KMS-11 (cell line): ENCODE results near the gene PDIA4.

Source experiments
- H2AFZ ChIP-seq: fragments of 200-600 bp; sonication (generic); 2 replicates; pipeline ENCODE4 v1.6.1; 2016; ENCODE audit warnings: antibody characterized with exemption, mixed run types, low read depth
- H3K27ac ChIP-seq: fragments of 200-600 bp; sonication (generic); 2 replicates; pipeline ENCODE4 v1.6.1; 2016; ENCODE audit warnings: mild to moderate bottlenecking, mixed run types
- H3K27me3 ChIP-seq: fragments of 200-600 bp; sonication (generic); 2 replicates; pipeline ENCODE4 v1.6.1; 2017; ENCODE audit warnings: mild to moderate bottlenecking, low read depth, mixed run types, moderate library complexity; ENCODE audit not compliant: insufficient read depth
- H3K36me3 ChIP-seq: fragments of 200-600 bp; sonication (generic); 2 replicates; pipeline ENCODE4 v1.6.1; 2017; ENCODE audit warnings: mild to moderate bottlenecking, mixed run types; ENCODE audit not compliant: insufficient read depth
- H3K4me1 ChIP-seq: fragments of 200-600 bp; sonication (generic); 2 replicates; pipeline ENCODE4 v1.6.1; 2016; ENCODE audit warnings: mild to moderate bottlenecking, low read depth, mixed run types; ENCODE audit not compliant: poor library complexity, severe bottlenecking
- H3K4me2 ChIP-seq: fragments of 200-600 bp; sonication (generic); 2 replicates; pipeline ENCODE4 v1.7.0; 2016; ENCODE audit warnings: mild to moderate bottlenecking, mixed run types
- H3K4me3 ChIP-seq: fragments of 200-600 bp; sonication (generic); IDR thresholded peaks from 2 replicates; pipeline ENCODE4 v1.6.1; 2017; ENCODE audit warnings: low read depth, low read length, mixed read lengths; ENCODE audit not compliant: insufficient read depth
- H3K79me2 ChIP-seq: fragments of 200-600 bp; sonication (generic); 2 replicates; pipeline ENCODE4 v1.6.1; 2016; ENCODE audit warnings: low read depth, mixed run types; ENCODE audit not compliant: insufficient read depth
- H3K9ac ChIP-seq: fragments of 200-600 bp; sonication (generic); 2 replicates; pipeline ENCODE4 v1.6.1; 2016; ENCODE audit warnings: mild to moderate bottlenecking, mixed run types
- H4K20me1 ChIP-seq: fragments of 200-600 bp; sonication (generic); 2 replicates; pipeline ENCODE4 v1.6.1; 2016; ENCODE audit warnings: mild to moderate bottlenecking, mixed run types; ENCODE audit not compliant: insufficient read depth
- TF ChIP-seq, protein P1 (sequence below): fragments of 200-600 bp; sonication (generic); conservative IDR thresholded peaks from 2 replicates; pipeline ENCODE4 v1.6.1; 2017; ENCODE audit warnings: low read depth, mild to moderate bottlenecking, antibody characterized with exemption, low read length, moderate library complexity, mixed read lengths

The PDIA4 gene

DNA sequence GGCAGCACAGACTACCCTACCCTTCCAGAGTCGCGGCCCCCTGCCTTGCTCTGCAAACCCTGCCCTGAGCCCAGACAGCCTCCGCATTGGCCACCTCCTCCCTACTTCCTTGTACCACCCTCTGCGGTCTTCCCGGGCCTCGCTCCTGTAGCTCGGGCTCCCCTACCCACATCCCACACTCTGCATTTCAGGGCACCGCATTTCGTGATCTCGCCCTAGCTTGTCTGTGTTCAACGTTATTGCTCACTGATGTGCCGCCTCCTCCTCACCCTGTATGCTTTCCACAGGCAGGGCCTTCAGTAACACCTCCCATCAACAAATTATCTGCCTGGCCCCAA lies 6.6 kb downstream of the PDIA4 start:
- H3K36me3 ChIP-seq, result peaks cover 28% of the 10 kb centered on the region; the same call in 1 of the 2 replicates
- peaks cover 4% of the 10 kb centered on the region; the same call in 1 of the 2 replicates for H4K20me1 ChIP-seq
- H3K9ac ChIP-seq, result no peak overlapping the region
- H3K27me3 ChIP-seq, result no peaks in the 10 kb centered on the region
- no peak overlapping the region for H2AFZ ChIP-seq
- peaks cover 60% of the 10 kb centered on the region for H3K79me2 ChIP-seq
- H3K4me3 ChIP-seq, result no peak overlapping the region
- no peak overlapping the region for H3K27ac ChIP-seq
- no peak overlapping the region for H3K4me2 ChIP-seq
- peaks cover 32% of the 10 kb centered on the region for H3K4me1 ChIP-seq
- TF ChIP-seq, protein P1, sequence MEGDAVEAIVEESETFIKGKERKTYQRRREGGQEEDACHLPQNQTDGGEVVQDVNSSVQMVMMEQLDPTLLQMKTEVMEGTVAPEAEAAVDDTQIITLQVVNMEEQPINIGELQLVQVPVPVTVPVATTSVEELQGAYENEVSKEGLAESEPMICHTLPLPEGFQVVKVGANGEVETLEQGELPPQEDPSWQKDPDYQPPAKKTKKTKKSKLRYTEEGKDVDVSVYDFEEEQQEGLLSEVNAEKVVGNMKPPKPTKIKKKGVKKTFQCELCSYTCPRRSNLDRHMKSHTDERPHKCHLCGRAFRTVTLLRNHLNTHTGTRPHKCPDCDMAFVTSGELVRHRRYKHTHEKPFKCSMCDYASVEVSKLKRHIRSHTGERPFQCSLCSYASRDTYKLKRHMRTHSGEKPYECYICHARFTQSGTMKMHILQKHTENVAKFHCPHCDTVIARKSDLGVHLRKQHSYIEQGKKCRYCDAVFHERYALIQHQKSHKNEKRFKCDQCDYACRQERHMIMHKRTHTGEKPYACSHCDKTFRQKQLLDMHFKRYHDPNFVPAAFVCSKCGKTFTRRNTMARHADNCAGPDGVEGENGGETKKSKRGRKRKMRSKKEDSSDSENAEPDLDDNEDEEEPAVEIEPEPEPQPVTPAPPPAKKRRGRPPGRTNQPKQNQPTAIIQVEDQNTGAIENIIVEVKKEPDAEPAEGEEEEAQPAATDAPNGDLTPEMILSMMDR, result no peak

DNA sequence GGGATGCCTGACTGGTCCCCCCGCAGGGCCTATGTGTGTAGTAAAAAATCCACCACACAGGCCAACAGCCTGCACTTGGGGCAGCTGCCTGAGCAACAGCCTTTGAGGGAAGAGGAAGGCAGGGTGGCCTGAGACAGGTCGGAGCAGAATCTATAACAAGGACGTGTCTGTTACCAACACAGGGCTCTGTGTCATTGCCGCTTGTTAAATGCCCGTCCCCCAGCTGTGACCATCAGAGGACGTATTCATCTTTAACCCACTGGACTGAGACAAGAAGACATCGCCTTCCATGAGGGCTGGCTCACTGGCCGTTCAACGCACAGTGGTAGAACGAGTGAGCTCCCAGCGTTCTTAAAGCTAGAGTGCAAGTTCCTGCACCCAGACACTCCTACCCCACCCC lies 7.8 kb downstream of the PDIA4 start:
- Histone ChIP-seq H3K36me3 (peaks cover 36% of the 10 kb centered on the region; the same call in 1 of the 2 replicates), H2AFZ (no peak overlapping the region), H3K9ac (no peak overlapping the region), H3K27ac (no peak overlapping the region), H3K4me1 (peaks cover 20% of the 10 kb centered on the region), H3K4me3 (no peak overlapping the region), H3K4me2 (no peak overlapping the region), H4K20me1 (no peaks in the 10 kb centered on the region), H3K27me3 (no peaks in the 10 kb centered on the region), H3K79me2 (peaks cover 48% of the 10 kb centered on the region)
- TF ChIP-seq, protein P1, result no peak

DNA sequence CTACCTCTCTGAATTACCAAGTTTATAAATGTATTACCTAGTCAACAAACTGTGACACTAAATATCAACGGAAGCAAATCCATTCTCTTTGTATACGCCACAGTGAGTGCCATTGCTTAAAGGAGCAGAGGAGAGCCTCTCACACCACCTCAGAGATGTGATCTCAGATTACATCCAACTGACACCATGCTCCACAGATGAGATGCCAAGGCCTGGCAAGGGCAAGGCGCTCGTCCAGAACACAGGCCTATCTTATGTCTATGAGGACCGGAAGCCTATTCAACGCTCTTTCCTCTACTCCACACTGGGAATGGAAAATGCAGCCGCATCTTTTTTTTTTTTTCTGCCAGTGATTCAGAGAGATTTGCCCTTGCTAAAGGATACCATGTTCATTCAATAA lies 11.4 kb downstream of the PDIA4 start:
- Histone ChIP-seq H3K27me3 (no peaks in the 10 kb centered on the region), H3K36me3 (peaks cover 42% of the 10 kb centered on the region; the same call in 1 of the 2 replicates), H3K79me2 (peaks cover 13% of the 10 kb centered on the region; the same call in 1 of the 2 replicates)

DNA sequence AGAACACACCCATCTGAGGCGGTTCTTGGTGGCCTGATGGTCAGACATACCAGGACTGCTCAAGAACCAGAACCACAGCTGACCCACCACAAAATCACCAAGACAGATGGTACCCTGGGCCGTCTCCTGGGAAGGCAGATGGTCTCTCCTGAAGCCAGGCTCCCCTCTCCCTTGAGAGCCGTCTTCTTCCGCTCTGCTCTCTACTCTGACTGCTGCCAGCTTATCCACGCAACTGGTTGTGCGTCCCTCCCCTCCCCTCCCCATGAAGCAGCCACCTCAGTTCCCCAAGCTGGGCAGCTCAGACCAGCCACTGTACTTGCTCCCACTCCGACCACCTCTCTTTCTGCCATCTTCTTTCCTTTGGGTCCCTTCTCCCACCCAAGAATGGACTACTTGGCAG lies 14.0 kb downstream of the PDIA4 start:
- Histone ChIP-seq H2AFZ (no peak overlapping the region), H3K36me3 (peaks cover 31% of the 10 kb centered on the region; the same call in 1 of the 2 replicates), H3K4me1 (peaks cover 13% of the 10 kb centered on the region), H3K9ac (no peak overlapping the region), H3K27me3 (no peaks in the 10 kb centered on the region), H3K4me2 (no peak overlapping the region), H3K79me2 (peaks cover 4% of the 10 kb centered on the region; the same call in 1 of the 2 replicates), H3K27ac (no peak overlapping the region), H3K4me3 (no peak overlapping the region), H4K20me1 (peaks cover 6% of the 10 kb centered on the region; the same call in 1 of the 2 replicates)
- TF ChIP-seq, protein P1, result no peak

More for the DNA sequence above, 11.4 kb downstream of the PDIA4 start:
- no peak overlapping the region for H3K9ac ChIP-seq
- no peak overlapping the region for H3K27ac ChIP-seq
- peaks cover 16% of the 10 kb centered on the region for H3K4me1 ChIP-seq
- H4K20me1 ChIP-seq, result 0 out of 2 replicates have a peak, but pooled peaks cover 4% of the 10 kb centered on the region
- no peak overlapping the region for H3K4me2 ChIP-seq
- H3K4me3 ChIP-seq, result no peak overlapping the region
- no peak overlapping the region for H2AFZ ChIP-seq
- TF ChIP-seq, protein P1, result no peak
